KMS-11 (cell line): ENCODE data around the gene LCA5.

Source experiments
- H2AFZ ChIP-seq: fragments of 200-600 bp; sonication (generic); 2 replicates; pipeline ENCODE4 v1.6.1; 2016; ENCODE audit warnings: antibody characterized with exemption, mixed run types, low read depth
- H3K27ac ChIP-seq: fragments of 200-600 bp; sonication (generic); 2 replicates; pipeline ENCODE4 v1.6.1; 2016; ENCODE audit warnings: mild to moderate bottlenecking, mixed run types
- H3K27me3 ChIP-seq: fragments of 200-600 bp; sonication (generic); 2 replicates; pipeline ENCODE4 v1.6.1; 2017; ENCODE audit warnings: mild to moderate bottlenecking, low read depth, mixed run types, moderate library complexity; ENCODE audit not compliant: insufficient read depth
- H3K36me3 ChIP-seq: fragments of 200-600 bp; sonication (generic); 2 replicates; pipeline ENCODE4 v1.6.1; 2017; ENCODE audit warnings: mild to moderate bottlenecking, mixed run types; ENCODE audit not compliant: insufficient read depth
- H3K4me1 ChIP-seq: fragments of 200-600 bp; sonication (generic); 2 replicates; pipeline ENCODE4 v1.6.1; 2016; ENCODE audit warnings: mild to moderate bottlenecking, low read depth, mixed run types; ENCODE audit not compliant: poor library complexity, severe bottlenecking
- H3K4me2 ChIP-seq: fragments of 200-600 bp; sonication (generic); 2 replicates; pipeline ENCODE4 v1.7.0; 2016; ENCODE audit warnings: mild to moderate bottlenecking, mixed run types
- H3K4me3 ChIP-seq: fragments of 200-600 bp; sonication (generic); IDR thresholded peaks from 2 replicates; pipeline ENCODE4 v1.6.1; 2017; ENCODE audit warnings: low read depth, low read length, mixed read lengths; ENCODE audit not compliant: insufficient read depth
- H3K79me2 ChIP-seq: fragments of 200-600 bp; sonication (generic); 2 replicates; pipeline ENCODE4 v1.6.1; 2016; ENCODE audit warnings: low read depth, mixed run types; ENCODE audit not compliant: insufficient read depth
- H3K9ac ChIP-seq: fragments of 200-600 bp; sonication (generic); 2 replicates; pipeline ENCODE4 v1.6.1; 2016; ENCODE audit warnings: mild to moderate bottlenecking, mixed run types
- H4K20me1 ChIP-seq: fragments of 200-600 bp; sonication (generic); 2 replicates; pipeline ENCODE4 v1.6.1; 2016; ENCODE audit warnings: mild to moderate bottlenecking, mixed run types; ENCODE audit not compliant: insufficient read depth
- CTCF ChIP-seq: fragments of 200-600 bp; sonication (generic); conservative IDR thresholded peaks from 2 replicates; pipeline ENCODE4 v1.6.1; 2017; ENCODE audit warnings: low read depth, mild to moderate bottlenecking, antibody characterized with exemption, low read length, moderate library complexity, mixed read lengths

The LCA5 gene

DNA sequence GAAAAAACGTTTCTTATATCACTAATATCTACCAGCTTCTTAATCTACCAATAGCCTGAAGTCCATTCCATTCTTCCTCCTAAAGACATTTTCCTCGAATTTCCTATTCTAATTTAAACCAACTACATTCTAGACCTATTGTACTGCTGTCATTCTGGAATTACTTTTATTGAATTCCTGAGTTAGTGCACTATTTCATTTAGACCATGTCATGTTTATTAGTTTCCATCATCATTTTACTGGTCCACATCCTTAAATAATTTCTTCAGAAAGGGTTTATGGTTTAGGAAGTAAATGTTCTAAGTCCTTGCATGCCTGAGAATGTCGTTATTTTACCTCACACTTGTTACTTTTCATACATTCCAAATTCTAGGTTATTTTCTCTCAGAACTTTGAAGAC, 13.2 kb downstream of the LCA5 start:
- no peak for TF ChIP-seq CTCF
- Histone ChIP-seq H3K36me3 (no peaks in the 10 kb centered on the region), H3K9ac (no peak overlapping the region), H2AFZ (no peak overlapping the region), H3K4me2 (no peak overlapping the region), H4K20me1 (no peaks in the 10 kb centered on the region), H3K79me2 (no peaks in the 10 kb centered on the region), H3K27ac (no peak overlapping the region), H3K4me1 (no peaks in the 10 kb centered on the region), H3K27me3 (no peaks in the 10 kb centered on the region), H3K4me3 (no peak overlapping the region)

GRCh38 chr6:79522609-79523008, 14.6 kb downstream of the LCA5 start:
- H3K79me2 ChIP-seq = no peaks in the 10 kb centered on the region
- no peak overlapping the region for H3K9ac ChIP-seq
- no peak overlapping the region for H3K27ac ChIP-seq
- no peaks in the 10 kb centered on the region for H3K27me3 ChIP-seq
- H4K20me1 ChIP-seq = no peaks in the 10 kb centered on the region
- no peaks in the 10 kb centered on the region for H3K36me3 ChIP-seq
- no peaks in the 10 kb centered on the region for H3K4me1 ChIP-seq
- H2AFZ ChIP-seq = no peak overlapping the region
- no peak overlapping the region for H3K4me3 ChIP-seq
- no peak for TF ChIP-seq CTCF
- no peak overlapping the region for H3K4me2 ChIP-seq

GRCh38 chr6:79520534-79520933, 16.7 kb downstream of the LCA5 start:
- TF ChIP-seq CTCF = no peak
- H3K4me3 ChIP-seq = no peak overlapping the region
- H3K79me2 ChIP-seq = no peaks in the 10 kb centered on the region
- no peak overlapping the region for H2AFZ ChIP-seq
- H3K27ac ChIP-seq = no peak overlapping the region
- no peaks in the 10 kb centered on the region for H3K36me3 ChIP-seq
- H3K4me1 ChIP-seq = no peaks in the 10 kb centered on the region
- no peak overlapping the region for H3K9ac ChIP-seq
- no peak overlapping the region for H3K4me2 ChIP-seq
- H3K27me3 ChIP-seq = no peaks in the 10 kb centered on the region
- no peaks in the 10 kb centered on the region for H4K20me1 ChIP-seq

DNA sequence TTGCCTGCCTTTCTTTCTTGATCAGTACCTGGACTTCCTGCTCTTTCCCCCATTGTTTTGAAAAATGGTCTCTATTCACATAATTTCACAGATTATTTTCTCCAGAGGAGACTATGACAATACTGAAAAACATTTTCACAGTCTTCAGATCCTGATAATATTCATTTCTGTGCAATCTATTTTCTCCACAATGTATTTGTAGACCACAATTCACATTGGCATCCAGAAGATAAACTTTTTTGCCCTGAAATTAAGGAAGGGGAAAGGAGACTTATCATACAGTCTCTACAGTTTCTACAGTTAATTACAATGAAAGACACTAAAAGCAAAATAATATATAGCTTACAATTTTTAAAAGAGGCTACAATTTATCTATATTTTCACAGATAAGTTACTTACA, 18.4 kb downstream of the LCA5 start:
- Histone ChIP-seq H4K20me1 (no peaks in the 10 kb centered on the region), H3K4me1 (no peaks in the 10 kb centered on the region), H3K79me2 (no peaks in the 10 kb centered on the region), H3K27ac (no peak overlapping the region), H3K4me3 (no peak overlapping the region), H3K36me3 (no peaks in the 10 kb centered on the region), H3K27me3 (no peaks in the 10 kb centered on the region), H3K4me2 (no peak overlapping the region), H3K9ac (no peak overlapping the region), H2AFZ (no peak overlapping the region)
- no peak for TF ChIP-seq CTCF

GRCh38 chr6:79515436-79515835, 21.8 kb downstream of the LCA5 start:
- H3K36me3 ChIP-seq = no peaks in the 10 kb centered on the region
- no peaks in the 10 kb centered on the region for H3K27me3 ChIP-seq
- no peak overlapping the region for H3K27ac ChIP-seq
- H2AFZ ChIP-seq = no peak overlapping the region
- no peak overlapping the region for H3K9ac ChIP-seq
- H3K79me2 ChIP-seq = no peaks in the 10 kb centered on the region
- H4K20me1 ChIP-seq = no peaks in the 10 kb centered on the region
- H3K4me1 ChIP-seq = no peaks in the 10 kb centered on the region
- TF ChIP-seq CTCF = no peak
- no peak overlapping the region for H3K4me2 ChIP-seq
- H3K4me3 ChIP-seq = no peak overlapping the region
